Vagina (tissue), 2 donors: ENCODE results near the gene SNX9.

Experiments
- CTCF ChIP-seq, 3 experiments: fragments of 450-650 bp in 2 of 3; fragments of 200-600 bp in 1 of 3; sonication (generic) in 1 of 3; IDR thresholded peaks; one replicate each; pipeline ENCODE4 v1.5.1; 2017 to 2019; ENCODE audit warnings: antibody characterized with exemption in 3 of 3, mild to moderate bottlenecking in 2 of 3, moderate library complexity in 2 of 3
- POLR2A ChIP-seq, 2 donors: fragments of 450-650 bp; IDR thresholded peaks; one replicate each; pipeline ENCODE4 v1.6.1; 2017; ENCODE audit warnings: antibody characterized with exemption in 2 of 2, mild to moderate bottlenecking in 2 of 2, moderate library complexity in 2 of 2
- POLR2AphosphoS5 ChIP-seq, 2 donors: sonication (generic); formaldehyde crosslinking; IDR thresholded peaks; one replicate each; pipeline ENCODE4 v1.9.0; 2017; ENCODE audit warnings: antibody characterized with exemption in 2 of 2, mild to moderate bottlenecking in 2 of 2, low read depth in 1 of 2; ENCODE audit not compliant: insufficient read depth in 1 of 2

- no peak for TF ChIP-seq POLR2A (IDR thresholded peaks at IDR 0.05)
- no peak for TF ChIP-seq CTCF (IDR thresholded peaks at IDR 0.05)
- no peak for TF ChIP-seq POLR2AphosphoS5 (IDR thresholded peaks at IDR 0.05; ENCODE audit: insufficient read depth in 1 of 2, low read depth in 1 of 2)
Observed at GRCh38 chr6:157867981-157868380, 44.9 kb downstream of the SNX9 start.
